GM03348 (cell line): Measurements from ENCODE around the gene STX7.

ENCODE experiments used
- DNase-seq: peaks from one replicate; pipeline ENCODE4 v3.0.0; 2012; ENCODE audit warnings: low spot score

STX7 gene

GRCh38 chr6:132476688-132477087 lies 36.2 kb downstream of the STX7 start:
- no peak for DNase-seq

GRCh38 chr6:132475925-132476324 lies 37.0 kb downstream of the STX7 start:
- no peak for DNase-seq

- no peak for DNase-seq
Measured at GRCh38 chr6:132471787-132472186, 41.1 kb downstream of the STX7 start.

- DNase-seq: peak; percentile 27
Measured at GRCh38 chr6:132466952-132467351, 46.0 kb downstream of the STX7 start.

GRCh38 chr6:132465530-132466485 lies 47.1 kb downstream of the STX7 start:
- no peak for DNase-seq

GRCh38 chr6:132464538-132465256 lies 48.2 kb downstream of the STX7 start:
- peak; percentile 27 for DNase-seq

GRCh38 chr6:132461958-132462357 lies 51.0 kb downstream of the STX7 start:
- DNase-seq: no peak

GRCh38 chr6:132459605-132459952 lies 53.3 kb downstream of the STX7 start:
- DNase-seq: no peak

- DNase-seq: no peak
Measured at GRCh38 chr6:132458887-132459604, 53.9 kb downstream of the STX7 start.

GRCh38 chr6:132456700-132457143 lies 56.2 kb downstream of the STX7 start:
- DNase-seq: no peak

GRCh38 chr6:132446855-132447241 lies 66.1 kb downstream of the STX7 start:
- no peak for DNase-seq

GRCh38 chr6:132446141-132446854 lies 66.6 kb downstream of the STX7 start:
- DNase-seq: no peak

GRCh38 chr6:132445201-132445951 lies 67.5 kb downstream of the STX7 start:
- peak; percentile 70 for DNase-seq

- no peak for DNase-seq
Measured at GRCh38 chr6:132443206-132443605, 69.7 kb downstream of the STX7 start.

GRCh38 chr6:132430110-132430509 lies 82.8 kb downstream of the STX7 start:
- no peak for DNase-seq

- no peak for DNase-seq
Measured at GRCh38 chr6:132425176-132425575, 87.7 kb downstream of the STX7 start.

- no peak for DNase-seq
Measured at GRCh38 chr6:132423839-132424238, 89.1 kb downstream of the STX7 start.

- peak; percentile 9 for DNase-seq
Measured at GRCh38 chr6:132418235-132418965, 94.5 kb downstream of the STX7 start.

- DNase-seq: no peak
Measured at GRCh38 chr6:132414761-132415160, 98.2 kb downstream of the STX7 start.

- DNase-seq: no peak
Measured at GRCh38 chr6:132414322-132414721, 98.6 kb downstream of the STX7 start.

- no peak for DNase-seq
Measured at GRCh38 chr6:132413499-132413802, 99.5 kb downstream of the STX7 start.
